ENCODE measurements around the gene MRGPRG. TPM values are rescaled to one million over a fixed set of nuclear protein-coding genes. Genes with fewer than 3 reads are reported as not detected.

The MRGPRG gene
- total and polyA plus RNA-seq, 9 of the 15 experiments (the other 6 are each of a cell fraction or from before 2014, with no cell fraction given): not detected

- no peak for TF ChIP-seq MGA (IDR thresholded peaks at IDR 0.05)
- TF ChIP-seq ZFP36 (IDR thresholded peaks at IDR 0.05; ENCODE audit: low read depth, low read length, partially characterized antibody): peak; percentile 68
- TF ChIP-seq ZNF121 (CRISPR knock-in tag; conservative IDR thresholded peaks at IDR 0.05): no peak
- TF ChIP-seq ZKSCAN1 (IDR thresholded peaks at IDR 0.05; ENCODE audit: low read depth, low read length): no peak
- TF ChIP-seq PURB (CRISPR knock-in tag; IDR thresholded peaks at IDR 0.05; ENCODE audit: low read depth): no peak
- no peak for TF ChIP-seq TGIF2 (CRISPR knock-in tag; IDR thresholded peaks at IDR 0.05)
- no peak for TF ChIP-seq ERF (CRISPR knock-in tag; IDR thresholded peaks at IDR 0.05)
- TF ChIP-seq ZNF740 (CRISPR knock-in tag; IDR thresholded peaks at IDR 0.05): no peak
- no peak for TF ChIP-seq ZNF740 (tag; IDR thresholded peaks at IDR 0.05)
- no peak for TF ChIP-seq CSDE1 (IDR thresholded peaks at IDR 0.05)
- no peak for TF ChIP-seq RHOXF2B (CRISPR knock-in tag; conservative IDR thresholded peaks at IDR 0.05)
- TF ChIP-seq FOXP1 (CRISPR knock-in tag; IDR thresholded peaks at IDR 0.05): no peak
- TF ChIP-seq WHSC1 (IDR thresholded peaks at IDR 0.05; ENCODE audit: low read length): no peak
- TF ChIP-seq CHD1 (IDR thresholded peaks at IDR 0.05; ENCODE audit: low read length): no peak
- TF ChIP-seq ZBTB8A (IDR thresholded peaks at IDR 0.05; ENCODE audit: partially characterized antibody): no peak
- TF ChIP-seq COPS2 (conservative IDR thresholded peaks at IDR 0.05): no peak
- peak; percentile 53 for TF ChIP-seq MAX (CRISPR knock-in tag; IDR thresholded peaks at IDR 0.05)
Observed at GRCh38 chr11:3203221-3204043, 15.2 kb downstream of the MRGPRG start (continued).

All from K562 (cell line).